WTC11 (cell line): ENCODE data around the gene AKR1C2. TPM values are rescaled to one million over a fixed set of nuclear protein-coding genes. Genes with fewer than 3 reads are reported as not detected.

Experiments used
- ATAC-seq: fragments of 200-7000 bp; cut with Tn5 transposase; 2 replicates; pipeline ENCODE4 v1.10.0; 2021; ENCODE audit warnings: mild to moderate bottlenecking, moderate library complexity
- CTCF ChIA-PET: fragments of 300-600 bp; sonication (Branson Sonifier 250); formaldehyde crosslinking; loops from one replicate; lab custom pipeline; 2021; ENCODE audit warnings: antibody characterized with exemption; lab: Charles Lee
- POLR2A ChIA-PET: fragments of 350-600 bp; sonication (Branson Sonifier 250); formaldehyde crosslinking; loops from one replicate; lab custom pipeline; 2021; ENCODE audit warnings: antibody characterized with exemption; lab: Charles Lee
- DNase-seq: peaks from one replicate; pipeline ENCODE4 v3.0.0; 2021; ENCODE audit warnings: low spot score
- H3K27ac Mint-ChIP-seq: 2 replicates; pipeline ENCODE4 v1.8.0; 2021; ENCODE audit warnings: mixed read lengths
- H3K27me3 Mint-ChIP-seq: 2 replicates; pipeline ENCODE4 v1.8.0; 2021; ENCODE audit warnings: low read depth, mild to moderate bottlenecking, moderate library complexity, mixed read lengths
- H3K36me3 Mint-ChIP-seq: 2 replicates; pipeline ENCODE4 v1.8.0; 2021; ENCODE audit warnings: mixed read lengths
- H3K4me1 Mint-ChIP-seq: 2 replicates; pipeline ENCODE4 v1.8.0; 2022; ENCODE audit warnings: mixed read lengths
- H3K4me3 Mint-ChIP-seq: 2 replicates; pipeline ENCODE4 v1.8.0; 2021; ENCODE audit warnings: mild to moderate bottlenecking, moderate library complexity, mixed read lengths
- H3K9me3 Mint-ChIP-seq: 2 replicates; pipeline ENCODE4 v1.8.0; 2021; ENCODE audit warnings: mixed read lengths
- ATF1 ChIP-seq: sonication (generic); formaldehyde crosslinking; IDR thresholded peaks from 2 replicates; pipeline ENCODE4 v1.8.1; 2023; ENCODE audit warnings: mild to moderate bottlenecking, moderate library complexity, missing genetic modification reagents
- ATF2 ChIP-seq: sonication (generic); formaldehyde crosslinking; IDR thresholded peaks from 2 replicates; pipeline ENCODE4 v1.8.1; 2022; ENCODE audit warnings: low read depth, missing genetic modification reagents, borderline replicate concordance
- CDX4 ChIP-seq: fragments of 250-450 bp; sonication (Bioruptor Pico); IDR thresholded peaks from 2 replicates; pipeline ENCODE4 v1.9.0; 2021; ENCODE audit warnings: moderate library complexity, mild to moderate bottlenecking, inconsistent platforms, borderline replicate concordance
- CREB1 ChIP-seq: sonication (generic); formaldehyde crosslinking; IDR thresholded peaks from 2 replicates; pipeline ENCODE4 v1.8.0; 2023; ENCODE audit warnings: mild to moderate bottlenecking, missing genetic modification reagents
- CTCF ChIP-seq: fragments of 200-600 bp; IDR thresholded peaks from 2 replicates; pipeline ENCODE4 v1.8.0; 2022; ENCODE audit warnings: antibody characterized with exemption
- E2F5 ChIP-seq: sonication (generic); formaldehyde crosslinking; IDR thresholded peaks from 2 replicates; pipeline ENCODE4 v1.8.1; 2022; ENCODE audit warnings: mild to moderate bottlenecking, moderate library complexity, missing genetic modification reagents
- FOXK1 ChIP-seq: sonication (generic); formaldehyde crosslinking; IDR thresholded peaks from 2 replicates; pipeline ENCODE4 v1.8.0; 2022; ENCODE audit warnings: mild to moderate bottlenecking, moderate library complexity, missing genetic modification reagents
- HMGA2 ChIP-seq: fragments of 250-450 bp; sonication (Bioruptor Pico); IDR thresholded peaks from 2 replicates; pipeline ENCODE4 v1.4.0; 2021; ENCODE audit warnings: mild to moderate bottlenecking, moderate library complexity
- HMGXB4 ChIP-seq: sonication (generic); formaldehyde crosslinking; IDR thresholded peaks from 2 replicates; pipeline ENCODE4 v1.8.1; 2023; ENCODE audit warnings: mild to moderate bottlenecking, moderate library complexity, missing genetic modification reagents
- IRF1 ChIP-seq: sonication (generic); formaldehyde crosslinking; IDR thresholded peaks from 2 replicates; pipeline ENCODE4 v1.8.0; 2023; ENCODE audit warnings: missing genetic modification reagents
- IRF2 ChIP-seq: sonication (generic); formaldehyde crosslinking; IDR thresholded peaks from 2 replicates; pipeline ENCODE4 v1.8.0; 2022; ENCODE audit warnings: low read depth, missing genetic modification reagents, borderline replicate concordance
- JUN ChIP-seq: sonication (generic); formaldehyde crosslinking; IDR thresholded peaks from 2 replicates; pipeline ENCODE4 v1.8.0; 2023; ENCODE audit warnings: mild to moderate bottlenecking, missing genetic modification reagents
- NR3C1 ChIP-seq: sonication (generic); formaldehyde crosslinking; conservative IDR thresholded peaks from 2 replicates; pipeline ENCODE4 v1.8.1; 2023; ENCODE audit warnings: low read depth, mild to moderate bottlenecking, missing genetic modification reagents
- RELA ChIP-seq: sonication (generic); formaldehyde crosslinking; IDR thresholded peaks from 2 replicates; pipeline ENCODE4 v1.8.1; 2022; ENCODE audit warnings: missing genetic modification reagents, mild to moderate bottlenecking, borderline replicate concordance
- RORB ChIP-seq: fragments of 250-450 bp; sonication (Bioruptor Pico); IDR thresholded peaks from 2 replicates; pipeline ENCODE4 v1.9.0; 2021; ENCODE audit warnings: mild to moderate bottlenecking
- SMAD3 ChIP-seq: sonication (generic); formaldehyde crosslinking; IDR thresholded peaks from 2 replicates; pipeline ENCODE4 v1.8.0; 2022; ENCODE audit warnings: missing genetic modification reagents, mild to moderate bottlenecking, borderline replicate concordance
- SMAD4 ChIP-seq: sonication (generic); formaldehyde crosslinking; IDR thresholded peaks from 2 replicates; pipeline ENCODE4 v1.8.0; 2022; ENCODE audit warnings: mild to moderate bottlenecking, missing genetic modification reagents
- SOX15 ChIP-seq: fragments of 250-450 bp; sonication (Bioruptor Pico); IDR thresholded peaks from 2 replicates; pipeline ENCODE4 v1.9.0; 2021; ENCODE audit warnings: mild to moderate bottlenecking
- TEAD1 ChIP-seq: sonication (generic); formaldehyde crosslinking; IDR thresholded peaks from 2 replicates; pipeline ENCODE4 v1.8.0; 2022; ENCODE audit warnings: mild to moderate bottlenecking, missing genetic modification reagents
- TEAD4 ChIP-seq: sonication (generic); formaldehyde crosslinking; IDR thresholded peaks from 2 replicates; pipeline ENCODE4 v1.8.0; 2022; ENCODE audit warnings: mild to moderate bottlenecking, missing genetic modification reagents
- ZNF396 ChIP-seq: fragments of 250-450 bp; sonication (Bioruptor Pico); IDR thresholded peaks from 2 replicates; pipeline ENCODE4 v1.8.0; 2021; ENCODE audit warnings: mild to moderate bottlenecking, moderate library complexity, borderline replicate concordance
- ZNF425 ChIP-seq: fragments of 250-450 bp; sonication (Bioruptor Pico); conservative IDR thresholded peaks from 2 replicates; pipeline ENCODE4 v1.9.0; 2021; ENCODE audit warnings: mild to moderate bottlenecking
- ZNF512 ChIP-seq: sonication (generic); formaldehyde crosslinking; IDR thresholded peaks from 2 replicates; pipeline ENCODE4 v1.8.1; 2022; ENCODE audit warnings: missing genetic modification reagents, borderline replicate concordance
- ZNF671 ChIP-seq: fragments of 250-450 bp; sonication (Bioruptor Pico); IDR thresholded peaks from 2 replicates; pipeline ENCODE4 v1.8.0; 2021; ENCODE audit warnings: mild to moderate bottlenecking
- total RNA-seq: library from RNA; stranded (reverse); gene quantifications from 3 replicates; pipeline ENCODE4 v1.2.3, GENCODE V29; 2021

Gene AKR1C2
- total RNA-seq, 1 experiment from 2014 or later: 1.2 TPM

- TF ChIP-seq IRF1 (no peak), HMGA2 (CRISPR knock-in tag) (no peak)
Measured at GRCh38 chr10:5038733-5039132, 35.1 kb upstream of the AKR1C2 start (continued).

- DNase-seq: no peak
- Mint-ChIP-seq H3K4me3 (no peak overlapping the region), H3K27me3 (no peaks in the 10 kb centered on the region), H3K4me1 (peaks cover 34% of the 10 kb centered on the region), H3K27ac (no peak overlapping the region), H3K36me3 (peaks cover 11% of the 10 kb centered on the region; the same call in 1 of the 2 replicates), H3K9me3 (peaks cover 24% of the 10 kb centered on the region)
- no peak for TF ChIP-seq ZNF512 (CRISPR knock-in tag)
- TF ChIP-seq ZNF671 (CRISPR knock-in tag): no peak
- no peak for TF ChIP-seq SOX15 (CRISPR knock-in tag)
- no peak for TF ChIP-seq CREB1
- TF ChIP-seq ATF2: no peak
- TF ChIP-seq TEAD1 (CRISPR knock-in tag): no peak
- no peak for TF ChIP-seq CDX4 (CRISPR knock-in tag)
- TF ChIP-seq ATF1 (CRISPR knock-in tag): no peak
- TF ChIP-seq ZNF425: no peak
- no peak for TF ChIP-seq RELA
- TF ChIP-seq SMAD3 (CRISPR knock-in tag): no peak
- no peak for TF ChIP-seq IRF2 (CRISPR knock-in tag)
- TF ChIP-seq SMAD4 (CRISPR knock-in tag): no peak
- TF ChIP-seq TEAD4 (CRISPR knock-in tag): no peak
- TF ChIP-seq NR3C1 (CRISPR knock-in tag): no peak
- TF ChIP-seq E2F5 (CRISPR knock-in tag): no peak
- ATAC-seq: no peak
- CTCF ChIA-PET: no interaction called here
- POLR2A ChIA-PET: no interaction called here
Measured at GRCh38 chr10:5038101-5038500, 34.4 kb upstream of the AKR1C2 start.

- ATAC-seq: no peak
- TF ChIP-seq ZNF671 (CRISPR knock-in tag) (no peak), JUN (CRISPR knock-in tag) (no peak), ZNF396 (CRISPR knock-in tag) (no peak), FOXK1 (CRISPR knock-in tag) (no peak), RORB (no peak), HMGXB4 (no peak), CTCF (no peak)
Measured at GRCh38 chr10:5036511-5036910, 32.9 kb upstream of the AKR1C2 start.

More at GRCh38 chr10:5036511-5036910, 32.9 kb upstream of the AKR1C2 start:
- Mint-ChIP-seq H3K36me3 (peaks cover 13% of the 10 kb centered on the region), H3K4me3 (no peak overlapping the region), H3K27ac (no peak overlapping the region), H3K9me3 (peaks cover 28% of the 10 kb centered on the region), H3K4me1 (peaks cover 34% of the 10 kb centered on the region), H3K27me3 (no peaks in the 10 kb centered on the region)
- CTCF ChIA-PET: interaction anchor here (0.6 to 3.3 kb wide), 2 partner anchors 187 to 477 kb away, joined by 3 to 12 read pairs; no protein-coding TSS in a partner anchor
- POLR2A ChIA-PET: interaction anchor here (0.5 kb wide), 1 partner anchor 209 kb away, joined by 3 read pairs; no protein-coding TSS in a partner anchor
- no peak for DNase-seq
